ENCODE results near the gene AMIGO3.
"Not testable (repeated sequence)": the region's sequence is repeated elsewhere in the genome, so short reads cannot be mapped to it uniquely, and the experiment has no call there.

Gene AMIGO3

DNA sequence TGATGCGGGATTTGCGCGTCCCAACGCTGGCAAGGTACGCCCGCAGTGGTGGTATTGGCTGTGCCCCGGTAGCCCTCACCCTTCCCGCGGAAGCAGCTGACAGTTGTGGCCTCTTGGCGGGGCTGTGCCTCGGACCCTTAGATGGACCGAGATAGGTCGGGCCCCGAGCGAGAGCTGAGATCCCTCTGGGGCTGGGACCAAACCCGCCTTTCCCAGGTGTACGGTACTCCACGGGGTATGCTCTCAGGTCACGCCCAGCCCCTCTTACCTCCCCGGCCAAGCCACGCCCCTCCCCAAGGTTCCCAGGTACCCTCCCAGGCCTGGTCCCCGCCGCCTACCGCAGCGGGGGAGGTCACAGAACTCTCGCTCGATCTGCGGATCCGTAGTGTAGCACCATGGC, 33.1 kb downstream of the AMIGO3 start:
- not testable (repeated sequence) for DNase-seq

GRCh38 chr3:49685846-49686245, 33.6 kb downstream of the AMIGO3 start:
- DNase-seq, result not testable (repeated sequence)

- DNase-seq, result not testable (repeated sequence)
Observed at GRCh38 chr3:49685103-49685502, 34.4 kb downstream of the AMIGO3 start.

- DNase-seq, result not testable (repeated sequence)
Observed at GRCh38 chr3:49684453-49684852, 35.0 kb downstream of the AMIGO3 start.

DNA sequence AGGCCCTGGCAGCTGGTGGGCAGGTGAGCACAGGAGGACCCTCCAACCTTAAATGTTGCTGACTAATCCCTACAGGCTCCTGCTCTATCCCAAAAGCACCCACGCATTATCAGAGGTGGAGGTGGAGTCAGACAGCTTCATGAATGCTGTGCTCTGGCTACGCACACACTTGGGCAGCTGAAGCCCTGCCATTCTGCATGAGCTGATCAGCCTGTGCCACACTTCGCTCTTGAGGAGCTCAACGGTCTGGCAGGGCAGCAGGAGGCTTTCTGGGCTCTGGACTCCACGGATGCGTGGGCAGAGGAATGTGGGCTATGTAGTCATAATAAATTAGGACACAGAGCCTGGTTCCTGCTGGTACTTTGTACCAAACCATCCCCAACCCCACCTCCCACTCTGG, 36.3 kb downstream of the AMIGO3 start:
- no peak for DNase-seq

GRCh38 chr3:49681543-49681942, 37.9 kb downstream of the AMIGO3 start:
- no peak for DNase-seq

DNA sequence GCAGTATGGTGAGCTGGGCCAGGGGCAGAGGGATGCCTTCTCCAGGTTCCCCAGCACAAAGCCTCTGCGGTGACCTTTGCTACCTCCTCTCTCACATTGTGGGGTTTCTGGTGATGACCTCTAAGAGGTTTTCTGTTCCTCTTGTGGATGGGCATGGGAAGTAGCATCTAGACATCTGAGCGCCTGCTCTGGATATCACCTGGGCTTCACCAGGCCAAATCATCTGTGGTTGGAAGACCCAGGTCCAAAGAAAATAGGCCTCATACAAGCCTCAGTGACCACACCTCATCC, 38.3 kb downstream of the AMIGO3 start:
- no peak for DNase-seq

GRCh38 chr3:49680493-49681231, 38.8 kb downstream of the AMIGO3 start:
- no peak for DNase-seq

- DNase-seq, result no peak
Observed at GRCh38 chr3:49675912-49676311, 43.6 kb downstream of the AMIGO3 start.

- no peak for DNase-seq
Observed at GRCh38 chr3:49674497-49674983, 44.9 kb downstream of the AMIGO3 start.

- no peak for DNase-seq
Observed at GRCh38 chr3:49673715-49674496, 45.6 kb downstream of the AMIGO3 start, which contains the start of gene APEH. Gene APEH (plus strand): TSS chr3:49674351. CDS start chr3:49674402, 51 bp downstream.

- DNase-seq, result no peak
Observed at GRCh38 chr3:49673121-49673714, 46.3 kb downstream of the AMIGO3 start.

GRCh38 chr3:49671291-49672288, 47.9 kb downstream of the AMIGO3 start:
- no peak for DNase-seq

DNA sequence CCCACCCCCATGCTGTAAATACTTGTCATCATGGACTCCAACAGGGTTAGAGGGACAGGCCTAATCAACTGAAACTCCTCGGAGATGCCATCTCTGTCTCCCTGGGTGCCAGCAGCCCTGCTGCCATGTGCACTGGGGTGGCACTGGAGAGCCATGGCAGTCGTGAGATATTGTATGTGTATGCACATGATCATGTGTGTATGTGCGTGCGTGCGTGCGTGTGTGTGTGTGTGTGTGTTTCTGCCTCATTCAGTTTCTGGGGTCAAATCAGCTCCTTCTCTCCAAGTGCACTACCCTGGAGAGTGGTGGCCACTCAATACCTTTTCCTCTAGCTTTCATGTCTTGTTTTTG, 48.6 kb downstream of the AMIGO3 start:
- no peak for DNase-seq

DNA sequence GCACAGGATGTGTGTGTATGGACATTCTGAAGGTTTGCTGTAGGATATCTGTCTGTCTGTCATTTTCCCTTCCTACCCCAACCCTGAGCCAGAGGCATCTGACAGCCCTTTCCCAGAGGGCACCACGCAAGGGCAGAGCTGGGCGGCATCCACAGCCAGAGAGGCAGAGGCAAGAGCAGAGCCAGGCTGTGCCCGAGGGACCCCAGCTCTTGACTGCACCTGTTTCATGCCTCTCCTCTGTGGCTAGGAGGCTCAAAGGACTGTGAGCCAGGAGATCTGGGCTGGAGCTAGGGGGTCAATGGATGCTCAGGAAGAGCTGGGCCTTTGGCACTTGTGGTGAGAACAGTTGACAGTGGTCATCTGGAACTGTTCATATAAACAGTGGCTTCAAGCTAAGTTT, 50.1 kb downstream of the AMIGO3 start:
- DNase-seq, result no peak

GRCh38 chr3:49668861-49669260, 50.6 kb downstream of the AMIGO3 start:
- DNase-seq, result no peak

DNA sequence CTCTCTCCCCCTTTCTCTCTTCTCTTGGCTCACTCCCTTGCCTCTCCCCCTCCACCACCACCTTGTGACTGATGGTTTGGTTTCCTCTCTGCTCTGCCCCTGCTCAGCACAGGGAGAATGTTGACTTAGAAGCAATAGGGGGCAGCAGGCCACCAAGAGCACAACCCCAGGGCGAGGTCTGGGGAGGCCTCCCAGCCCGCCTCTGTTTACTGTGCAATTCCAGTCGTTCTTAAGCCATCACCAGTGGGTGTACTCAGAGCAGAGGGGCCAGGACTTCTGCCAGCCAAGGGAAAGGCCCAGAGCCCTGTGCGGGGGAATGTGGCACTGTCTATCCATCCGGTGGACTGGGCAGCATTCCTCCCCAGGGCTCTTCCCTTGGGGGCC, 51.1 kb downstream of the AMIGO3 start:
- no peak for DNase-seq

DNA sequence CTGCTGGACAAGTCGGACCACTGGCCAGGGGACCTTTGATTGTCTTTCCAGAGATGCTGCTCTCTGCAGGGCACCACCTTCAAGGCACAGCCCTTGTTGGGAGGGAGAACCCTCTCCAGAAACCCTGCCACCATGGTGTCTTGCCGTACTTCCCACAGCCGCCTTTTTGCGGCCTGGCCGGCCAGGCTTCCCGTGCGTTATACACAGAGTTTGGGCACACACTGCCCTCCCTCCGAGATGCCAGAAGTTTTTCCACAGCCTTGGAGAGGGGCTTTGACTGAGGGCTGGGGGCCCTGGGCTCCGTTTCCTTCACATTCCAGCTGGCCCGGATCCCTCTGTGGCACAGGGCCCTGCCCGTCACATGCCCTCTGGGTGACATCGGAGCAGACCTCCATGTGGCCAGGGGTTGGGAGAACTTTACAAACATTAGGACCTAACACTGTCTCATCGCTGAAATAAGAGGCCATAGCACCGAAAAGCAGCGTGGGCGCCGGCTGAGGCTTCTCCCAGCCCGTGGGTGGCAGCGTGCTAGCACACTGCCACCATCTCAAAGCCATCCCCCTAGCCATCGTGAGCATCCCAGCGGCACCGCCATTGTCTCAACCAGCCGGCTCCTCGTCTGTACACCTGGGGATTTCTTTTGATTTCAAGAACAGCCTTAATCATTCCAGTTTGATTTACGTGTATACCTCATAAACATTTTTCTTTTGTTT, 51.6 kb downstream of the AMIGO3 start:
- DNase-seq, result no peak

Data from NCI-H1048 (cell line).